SK-N-SH (cell line): ENCODE measurements around the gene GRK2. TPM values are rescaled to one million over a fixed set of nuclear protein-coding genes. Genes with fewer than 3 reads are reported as not detected.

Experiments used
- CTCF ChIA-PET: fragments of 300-600, 350-600 bp; formaldehyde crosslinking; extraction: SDS; loops from one replicate; lab custom pipeline; 2021; lab: Yijun Ruan, JAX
- POLR2A ChIA-PET: fragments of 350-600 bp; sonication (Branson Sonifier 250); formaldehyde crosslinking; extraction: SDS; loops from one replicate; lab custom pipeline; 2020; ENCODE audit warnings: antibody characterized with exemption, inconsistent platforms; lab: Yijun Ruan, JAX
- DNase-seq: peaks from one replicate; pipeline ENCODE4 v3.0.0; 2012
- H2AFZ ChIP-seq: fragments of 200-600 bp; sonication (generic); 2 replicates; pipeline ENCODE4 v1.8.1; 2016; ENCODE audit warnings: antibody characterized with exemption, mild to moderate bottlenecking, low read depth
- H3F3A ChIP-seq: fragments of 200-600 bp; sonication (generic); replicated peaks from 2 replicates; pipeline ENCODE3; 2016; ENCODE audit warnings: antibody characterized with exemption, mild to moderate bottlenecking; ENCODE audit not compliant: insufficient read depth
- H3K27ac ChIP-seq, 2 experiments: fragments of 200-500 bp in 1 of 2; fragments of 200-600 bp in 1 of 2; sonication (Bioruptor generic) in 1 of 2; sonication (generic), shearing (Covaris generic) in 1 of 2; 2 replicates each; pipeline versions ENCODE4 v1.5.1 to v1.6.1; 2014 to 2016; ENCODE audit warnings: low read depth in 2 of 2, inconsistent platforms in 1 of 2, low read length in 1 of 2, mild to moderate bottlenecking in 1 of 2, mixed read lengths in 1 of 2
- H3K27me3 ChIP-seq: fragments of 200-600 bp; sonication (generic), shearing (Covaris generic); 2 replicates; pipeline ENCODE4 v1.6.1; 2016; ENCODE audit warnings: mixed run types; ENCODE audit not compliant: insufficient read depth
- H3K36me3 ChIP-seq, 2 experiments: fragments of 200-500 bp in 1 of 2; fragments of 200-600 bp in 1 of 2; sonication (Bioruptor generic) in 1 of 2; sonication (generic) in 1 of 2; replicated peaks in 1 of 2; 2 replicates each; pipeline versions ENCODE3 to v1.5.1; 2014 to 2016; ENCODE audit warnings: low read length in 1 of 2, mild to moderate bottlenecking in 1 of 2; ENCODE audit not compliant: insufficient read depth in 2 of 2, control insufficient read depth in 1 of 2
- H3K4me1 ChIP-seq, 2 experiments: fragments of 200-500 bp in 1 of 2; fragments of 200-600 bp in 1 of 2; sonication (Bioruptor generic) in 1 of 2; sonication (generic), shearing (Covaris generic) in 1 of 2; 2 replicates each; pipeline versions ENCODE4 v1.5.1 to v1.6.1; 2014 to 2016; ENCODE audit warnings: low read depth in 1 of 2, low read length in 1 of 2, mixed run types in 1 of 2; ENCODE audit not compliant: insufficient read depth in 2 of 2, control insufficient read depth in 1 of 2
- H3K4me2 ChIP-seq: fragments of 200-600 bp; sonication (generic), shearing (Covaris generic); 2 replicates; pipeline ENCODE4 v1.6.1; 2017; ENCODE audit warnings: mixed run types
- H3K4me3 ChIP-seq, 2 experiments: fragments of 200-500 bp in 1 of 2; fragments of 200-600 bp in 1 of 2; sonication (Bioruptor generic) in 1 of 2; sonication (generic), shearing (Covaris generic) in 1 of 2; 2 replicates each; pipeline versions ENCODE4 v1.5.1 to v1.8.1; 2014 to 2016; ENCODE audit warnings: low read depth in 2 of 2, inconsistent platforms in 1 of 2, low read length in 1 of 2, mild to moderate bottlenecking in 1 of 2, mixed read lengths in 1 of 2, moderate library complexity in 1 of 2
- H3K79me2 ChIP-seq: fragments of 200-600 bp; sonication (generic); 2 replicates; pipeline ENCODE4 v1.8.1; 2017; ENCODE audit warnings: mild to moderate bottlenecking; ENCODE audit not compliant: insufficient read depth
- H3K9ac ChIP-seq: fragments of 200-600 bp; sonication (generic); 2 replicates; pipeline ENCODE4 v1.6.1; 2017; ENCODE audit warnings: mixed run types
- H3K9me2 ChIP-seq: fragments of 200-600 bp; sonication (generic); 2 replicates; pipeline ENCODE4 v1.6.1; 2017; ENCODE audit warnings: mixed run types
- H3K9me3 ChIP-seq: fragments of 200-600 bp; sonication (generic); 2 replicates; pipeline ENCODE4 v1.6.1; 2017; ENCODE audit warnings: mixed run types, mild to moderate bottlenecking, moderate library complexity
- H4K20me1 ChIP-seq: fragments of 200-600 bp; sonication (generic); 2 replicates; pipeline ENCODE4 v1.6.1; 2017; ENCODE audit warnings: mild to moderate bottlenecking, mixed run types; ENCODE audit not compliant: insufficient read depth
- CTCF ChIP-seq: fragments of 200-600 bp; sonication (generic); IDR thresholded peaks from 2 replicates; pipeline ENCODE4 v1.6.1; 2017; ENCODE audit warnings: antibody characterized with exemption, mild to moderate bottlenecking, moderate library complexity
- ELF1 ChIP-seq: IDR thresholded peaks from 2 replicates; pipeline ENCODE4 v1.4.0; 2012
- EZH2phosphoT487 ChIP-seq: fragments of 200-600 bp; sonication (generic); IDR thresholded peaks from 2 replicates; pipeline ENCODE4 v1.6.1; 2017; ENCODE audit warnings: low read depth, mixed run types, mild to moderate bottlenecking, antibody characterized with exemption, moderate library complexity, borderline replicate concordance
- FOSL2 ChIP-seq: IDR thresholded peaks from 2 replicates; pipeline ENCODE4 v1.4.0; 2012; ENCODE audit warnings: low read depth, mild to moderate bottlenecking, moderate library complexity, borderline replicate concordance
- FOXJ3 ChIP-seq: sonication (generic); formaldehyde crosslinking; IDR thresholded peaks from 2 replicates; pipeline ENCODE4 v1.5.1; 2020; ENCODE audit warnings: mild to moderate bottlenecking, missing genetic modification reagents
- GATA2 ChIP-seq: sonication (generic); formaldehyde crosslinking; IDR thresholded peaks from 2 replicates; pipeline ENCODE4 v1.5.0; 2020; ENCODE audit warnings: mild to moderate bottlenecking, missing genetic modification reagents
- IRF3 ChIP-seq: fragments of 150-350 bp; IDR thresholded peaks from 2 replicates; pipeline ENCODE4 v1.6.1; 2016; ENCODE audit warnings: mild to moderate bottlenecking, low read depth, low read length
- JUND ChIP-seq: IDR thresholded peaks from 2 replicates; pipeline ENCODE4 v1.4.0; 2012
- MXI1 ChIP-seq: IDR thresholded peaks from 2 replicates; pipeline ENCODE4 v1.6.1; 2012; ENCODE audit warnings: mild to moderate bottlenecking, low read depth, low read length, improper control_type of control experiment
- PBX3 ChIP-seq: IDR thresholded peaks from 2 replicates; pipeline ENCODE4; 2012
- POLR2AphosphoS5 ChIP-seq: IDR thresholded peaks from 2 replicates; pipeline ENCODE4 v1.6.1; 2012; ENCODE audit warnings: low read depth, low read length
- SIN3A ChIP-seq: IDR thresholded peaks from 2 replicates; pipeline ENCODE4 v1.6.1; 2012; ENCODE audit warnings: low read depth, mild to moderate bottlenecking, low read length, moderate library complexity, borderline replicate concordance
- TAF1 ChIP-seq: IDR thresholded peaks from 2 replicates; pipeline ENCODE4 v1.6.1; 2012; ENCODE audit warnings: low read depth, mild to moderate bottlenecking, low read length, moderate library complexity, borderline replicate concordance
- USF2 ChIP-seq: fragments of 150-350 bp; IDR thresholded peaks from 2 replicates; pipeline ENCODE4 v1.6.1; 2017; ENCODE audit warnings: antibody characterized with exemption, low read length, low read depth, borderline replicate concordance
- WGBS: methylation state at CpG from one replicate; pipeline ENCODE4 v1.1.6; 2017; ENCODE audit warnings: low lambda C conversion rate; 5-methylcytosine and 5-hydroxymethylcytosine counted together
- polyA plus RNA-seq, 3 experiments: library from polyadenylated mRNA; depleted of rRNA; stranded (reverse); fragments of >200 nt; gene quantifications; 2 replicates each; pipeline ENCODE4 v1.2.3, GENCODE V29; 2012

GRK2 gene
- polyA plus RNA-seq, 1 of the 3 experiments (the other 2 are of a cell fraction) = 48.5 TPM

GRCh38 chr11:67310246-67311050 lies 44.2 kb downstream of the GRK2 start:
- no peak for DNase-seq
- H3K4me1 ChIP-seq = peaks cover 0 to 19% of the 10 kb centered on the region in 2 experiments; a peak in 1 of 4 replicates
- no peak overlapping the region for H3K4me2 ChIP-seq
- POLR2A ChIA-PET = no interaction called here
- no peaks in the 10 kb centered on the region for H3K79me2 ChIP-seq
- no peak overlapping the region for H3K27ac ChIP-seq
- TF ChIP-seq IRF3 (no peak), POLR2AphosphoS5 (no peak), JUND (no peak), PBX3 (no peak), FOSL2 (no peak), TAF1 (no peak), FOXJ3 (no peak), EZH2phosphoT487 (no peak), MXI1 (no peak), SIN3A (no peak), GATA2 (CRISPR knock-in tag) (no peak), CTCF (no peak), USF2 (no peak), ELF1 (no peak)
- peaks cover 0 to 5% of the 10 kb centered on the region in 2 experiments for H3K36me3 ChIP-seq
- WGBS = 98% methylated on average over 9 of the region's 19 CpGs
- no peak overlapping the region for H3K4me3 ChIP-seq
- no peaks in the 10 kb centered on the region for H3K27me3 ChIP-seq
- H3K9ac ChIP-seq = no peak overlapping the region
- H3K9me2 ChIP-seq = no peaks in the 10 kb centered on the region
- peaks cover 13% of the 10 kb centered on the region for H3F3A ChIP-seq
- no peak overlapping the region for H2AFZ ChIP-seq
- CTCF ChIA-PET = interaction anchor here (1.0 to 2.7 kb wide), 3 partner anchors 21 to 72 kb away, joined by 3 to 12 read pairs (median 9); no protein-coding TSS in a partner anchor
- H3K9me3 ChIP-seq = no peaks in the 10 kb centered on the region
- no peaks in the 10 kb centered on the region for H4K20me1 ChIP-seq
